Mesenchymal stem cell (in vitro differentiated cells and primary cell): ENCODE results near the gene DNAH14.
A peak's percentile ranks its signal among the peaks of the same experiment; 100 is the strongest.
"Not testable (repeated sequence)": the region's sequence is repeated elsewhere in the genome, so short reads cannot be mapped to it uniquely, and the experiment has no call there.

ENCODE experiments used
- DNase-seq: peaks from one replicate; pipeline ENCODE4 v3.0.0-alpha.2; 2013
- H2AFZ ChIP-seq: one replicate; pipeline ENCODE4 v1.6.1; 2013; ENCODE audit warnings: low read depth, mild to moderate bottlenecking, control low read depth, inconsistent platforms, low read length, moderate library complexity
- H2AK5ac ChIP-seq: 2 replicates; pipeline ENCODE4 v1.6.1; 2013; ENCODE audit warnings: low read length, moderate library complexity, mild to moderate bottlenecking, inconsistent platforms; ENCODE audit not compliant: severe bottlenecking
- H2BK120ac ChIP-seq: one replicate; pipeline ENCODE4 v1.6.1; 2013; ENCODE audit warnings: low read depth, mild to moderate bottlenecking, inconsistent platforms, low read length, moderate library complexity
- H2BK12ac ChIP-seq, 2 experiments: one replicate each; pipeline ENCODE4 v1.6.1; 2013; ENCODE audit warnings: inconsistent platforms in 2 of 2, low read length in 2 of 2, mild to moderate bottlenecking in 2 of 2, moderate library complexity in 2 of 2, control low read depth in 1 of 2
- H2BK15ac ChIP-seq: one replicate; pipeline ENCODE4 v1.6.1; 2013; ENCODE audit warnings: mild to moderate bottlenecking, low read depth, inconsistent platforms; ENCODE audit not compliant: poor library complexity, severe bottlenecking
- H2BK5ac ChIP-seq: 2 replicates; pipeline ENCODE4 v1.6.1; 2013; ENCODE audit warnings: low read depth, mild to moderate bottlenecking, low read length, control low read depth, inconsistent platforms; ENCODE audit not compliant: poor library complexity, severe bottlenecking
- H3K14ac ChIP-seq, 2 experiments: one replicate each; pipeline ENCODE4 v1.6.1; 2013; ENCODE audit warnings: inconsistent platforms in 2 of 2, low read length in 2 of 2, control low read depth in 1 of 2, mild to moderate bottlenecking in 1 of 2, moderate library complexity in 1 of 2
- H3K18ac ChIP-seq, 2 experiments: one replicate each; pipeline ENCODE4 v1.6.1; 2013; ENCODE audit warnings: inconsistent platforms in 2 of 2, low read length in 2 of 2, control low read depth in 1 of 2, low read depth in 1 of 2, mild to moderate bottlenecking in 1 of 2
- H3K23ac ChIP-seq, 2 experiments: one replicate each; pipeline ENCODE4 v1.6.1; 2013; ENCODE audit warnings: inconsistent platforms in 2 of 2, low read length in 2 of 2, mild to moderate bottlenecking in 2 of 2, moderate library complexity in 2 of 2, control low read depth in 1 of 2
- H3K27ac ChIP-seq: 2 replicates; pipeline ENCODE4 v1.5.1; 2013; ENCODE audit warnings: mild to moderate bottlenecking, moderate library complexity, low read length, control low read depth, inconsistent platforms; ENCODE audit not compliant: poor library complexity, severe bottlenecking
- H3K27me3 ChIP-seq, 2 experiments: 2 replicates each; pipeline versions ENCODE4 v1.6.1 to v1.7.0; 2013; ENCODE audit warnings: low read length in 2 of 2, mild to moderate bottlenecking in 2 of 2, moderate library complexity in 2 of 2, control low read depth in 1 of 2, inconsistent platforms in 1 of 2; ENCODE audit not compliant: control insufficient read depth in 1 of 2, insufficient read depth in 1 of 2
- H3K36me3 ChIP-seq, 2 experiments: 2 replicates each; pipeline versions ENCODE4 v1.6.1 to v1.7.0; 2013; ENCODE audit warnings: low read length in 2 of 2, control low read depth in 1 of 2, inconsistent platforms in 1 of 2, low read depth in 1 of 2, mild to moderate bottlenecking in 1 of 2; ENCODE audit not compliant: insufficient read depth in 2 of 2, control insufficient read depth in 1 of 2
- H3K4ac ChIP-seq, 2 experiments: one replicate each; pipeline ENCODE4 v1.6.1; 2013; ENCODE audit warnings: inconsistent platforms in 2 of 2, low read length in 2 of 2, mild to moderate bottlenecking in 2 of 2, moderate library complexity in 2 of 2, control low read depth in 1 of 2, low read depth in 1 of 2
- H3K4me1 ChIP-seq: 2 replicates; pipeline ENCODE4 v1.6.1; 2013; ENCODE audit warnings: low read depth, low read length, control low read depth; ENCODE audit not compliant: control insufficient read depth, insufficient read depth
- H3K4me2 ChIP-seq: 2 replicates; pipeline ENCODE4 v1.6.1; 2013; ENCODE audit warnings: low read length, mild to moderate bottlenecking, inconsistent platforms; ENCODE audit not compliant: poor library complexity, severe bottlenecking
- H3K4me3 ChIP-seq, 2 experiments: 2 replicates each; pipeline versions ENCODE4 v1.5.1 to v1.7.0; 2013; ENCODE audit warnings: low read length in 2 of 2, mild to moderate bottlenecking in 2 of 2, control low read depth in 1 of 2, low read depth in 1 of 2; ENCODE audit not compliant: insufficient read depth in 1 of 2
- H3K79me1 ChIP-seq: replicated peaks from 2 replicates; pipeline ENCODE4 v1.6.1; 2013; ENCODE audit warnings: mild to moderate bottlenecking, control low read depth, low read length, inconsistent platforms; ENCODE audit not compliant: poor library complexity, severe bottlenecking
- H3K9ac ChIP-seq: 2 replicates; pipeline ENCODE4 v1.7.0; 2013; ENCODE audit warnings: mild to moderate bottlenecking, low read length, moderate library complexity
- H3K9me3 ChIP-seq: 2 replicates; pipeline ENCODE4 v1.7.0; 2013; ENCODE audit warnings: mild to moderate bottlenecking, low read length; ENCODE audit not compliant: control insufficient read depth
- H4K8ac ChIP-seq: one replicate; pipeline ENCODE4 v1.6.1; 2013; ENCODE audit warnings: inconsistent platforms, mild to moderate bottlenecking, low read length, moderate library complexity
- H4K91ac ChIP-seq: one replicate; pipeline ENCODE4 v1.6.1; 2013; ENCODE audit warnings: mild to moderate bottlenecking, low read length, inconsistent platforms
- whole genome bisulfite sequencing: methylation state at CpG from one replicate; pipeline ENCODE4 v1.1.7; 2013; ENCODE audit warnings: mixed read lengths; 5-methylcytosine and 5-hydroxymethylcytosine counted together

DNAH14 gene

DNA sequence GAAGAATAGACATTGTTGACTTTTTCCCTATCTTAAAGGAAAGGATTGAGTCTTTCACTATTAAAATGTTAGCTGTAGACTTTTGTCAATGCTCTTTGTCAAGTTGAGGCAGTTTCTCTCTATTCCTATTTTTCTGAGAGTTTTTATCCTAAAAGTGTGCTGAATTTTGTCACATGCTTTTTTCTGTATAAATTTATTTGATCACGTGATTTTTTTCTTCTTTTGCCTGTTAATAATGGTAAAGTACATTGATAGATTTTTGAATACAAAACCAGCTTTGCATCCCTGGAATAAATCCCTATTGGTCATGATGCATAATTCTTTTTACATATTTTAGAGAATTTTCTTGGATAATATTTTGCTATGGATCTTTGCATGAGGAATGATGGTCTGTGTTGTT, 60.1 kb downstream of the DNAH14 start:
- no peak overlapping the region for H4K8ac ChIP-seq
- H3K27ac ChIP-seq: no peak overlapping the region
- H2AK5ac ChIP-seq: no peak overlapping the region
- no peak overlapping the region for H3K4me3 ChIP-seq
- no CpG with 5 or more reads among the region's 1 CpG for WGBS
- no peak overlapping the region for H4K91ac ChIP-seq
- no peak overlapping the region for H2AFZ ChIP-seq
- H3K14ac ChIP-seq: no peak overlapping the region
- no peak overlapping the region for H3K4me2 ChIP-seq
- no peak overlapping the region for H3K23ac ChIP-seq
- no peak overlapping the region for H2BK5ac ChIP-seq
- no peak for DNase-seq
- H3K9ac ChIP-seq: no peak overlapping the region
- H3K36me3 ChIP-seq: no peaks in the 10 kb centered on the region
- no peak overlapping the region for H2BK15ac ChIP-seq
- H3K4ac ChIP-seq: no peak overlapping the region
- no peaks in the 10 kb centered on the region for H3K79me1 ChIP-seq
- H3K4me1 ChIP-seq: no peaks in the 10 kb centered on the region
- H3K27me3 ChIP-seq: no peaks in the 10 kb centered on the region
- no peak overlapping the region for H2BK12ac ChIP-seq
- peaks cover 9% of the 10 kb centered on the region for H3K9me3 ChIP-seq
- H3K18ac ChIP-seq: no peak overlapping the region
- no peak overlapping the region for H2BK120ac ChIP-seq

DNA sequence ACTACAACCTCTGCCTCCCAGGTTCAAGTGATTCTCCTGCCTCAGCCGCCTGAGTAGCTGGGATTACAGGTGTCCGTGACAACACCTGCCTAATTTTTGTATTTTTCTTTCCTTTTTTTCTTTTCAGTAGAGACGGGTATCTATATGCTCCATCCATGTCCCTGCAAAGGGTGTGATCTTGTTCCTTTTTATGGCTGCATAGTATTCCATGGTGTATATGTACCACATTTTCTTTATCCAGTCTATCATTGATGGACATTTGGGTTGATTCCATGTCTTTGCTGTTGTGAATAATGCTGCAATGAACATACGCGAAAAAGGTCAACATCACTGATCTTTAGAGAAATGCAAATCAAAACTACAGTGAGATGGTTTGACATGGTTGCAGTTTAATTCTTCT, 62.1 kb downstream of the DNAH14 start:
- H2BK15ac ChIP-seq, H2BK120ac ChIP-seq, DNase-seq, H3K79me1 ChIP-seq, H3K4me3 ChIP-seq, H3K4me1 ChIP-seq, H2BK12ac ChIP-seq, H3K9ac ChIP-seq, H3K27me3 ChIP-seq, H3K36me3 ChIP-seq, H3K18ac ChIP-seq, H4K91ac ChIP-seq, H2AK5ac ChIP-seq, H3K14ac ChIP-seq, H3K4me2 ChIP-seq, H3K4ac ChIP-seq, H3K23ac ChIP-seq, H2AFZ ChIP-seq, H4K8ac ChIP-seq, H3K27ac ChIP-seq, H2BK5ac ChIP-seq: not testable (repeated sequence)
- H3K9me3 ChIP-seq: peaks cover 15% of the 10 kb centered on the region
- WGBS: 100% methylated on average over 3 of the region's 5 CpGs

DNA sequence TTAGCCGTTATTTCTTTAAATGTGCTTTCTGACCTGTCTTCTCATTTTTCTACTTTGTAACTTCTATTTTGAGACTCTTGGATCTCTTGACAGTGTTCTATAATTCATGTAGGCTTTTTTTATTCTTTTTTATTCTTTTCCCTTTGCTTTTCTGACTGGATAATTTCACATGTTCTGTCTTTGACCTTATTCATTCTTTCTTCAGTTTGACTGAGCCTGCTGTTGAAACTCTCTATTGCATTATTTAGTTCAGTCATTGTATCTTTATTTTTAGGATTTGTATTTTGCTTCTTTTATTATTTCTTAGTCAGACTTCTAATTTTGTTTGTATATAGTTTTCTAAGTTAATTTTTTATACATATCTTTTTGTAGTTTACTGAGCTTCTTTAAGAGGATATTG, 66.1 kb downstream of the DNAH14 start:
- Histone ChIP-seq H2BK5ac (no peak overlapping the region), H4K8ac (no peak overlapping the region), H3K4me3 (no peak overlapping the region), H3K23ac (no peak overlapping the region), H3K18ac (no peak overlapping the region), H3K27me3 (no peaks in the 10 kb centered on the region), H2BK15ac (no peak overlapping the region), H3K4me2 (no peak overlapping the region), H3K14ac (no peak overlapping the region), H3K79me1 (peaks cover 11% of the 10 kb centered on the region), H2BK120ac (no peak overlapping the region), H2BK12ac (no peak overlapping the region), H4K91ac (no peak overlapping the region), H3K9ac (no peak overlapping the region), H3K4ac (no peak overlapping the region), H3K36me3 (no peaks in the 10 kb centered on the region), H3K4me1 (no peaks in the 10 kb centered on the region), H3K9me3 (peaks cover 37% of the 10 kb centered on the region), H2AFZ (no peak overlapping the region), H2AK5ac (no peak overlapping the region), H3K27ac (no peak overlapping the region)
- no CpG with 5 or more reads among the region's 1 CpG for WGBS
- no peak for DNase-seq

DNA sequence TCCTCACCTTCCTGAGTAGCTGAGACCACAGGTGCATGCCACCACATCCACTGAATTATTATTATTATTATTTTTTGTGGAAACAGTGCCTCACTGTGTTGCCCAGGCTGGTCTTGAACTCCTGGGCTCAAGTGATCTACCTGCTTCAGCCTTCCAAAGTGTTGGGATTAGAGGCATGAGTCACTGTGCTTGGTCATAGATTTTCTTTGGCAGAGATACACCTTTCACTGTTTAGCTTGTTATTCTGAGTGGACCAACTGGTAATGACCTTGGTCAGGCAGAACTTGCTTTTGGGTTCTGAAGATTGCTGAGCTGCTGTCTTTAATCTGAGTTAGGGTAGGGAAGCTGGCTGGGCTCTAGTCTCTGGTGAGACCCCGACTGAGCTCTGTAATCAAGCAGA, 66.8 kb downstream of the DNAH14 start:
- Histone ChIP-seq H3K27ac (no peak overlapping the region), H3K9ac (no peak overlapping the region), H3K79me1 (peaks cover 11% of the 10 kb centered on the region), H2BK120ac (no peak overlapping the region), H2AFZ (no peak overlapping the region), H2AK5ac (no peak overlapping the region), H4K91ac (no peak overlapping the region), H3K4me1 (no peaks in the 10 kb centered on the region), H3K18ac (no peak overlapping the region), H2BK12ac (no peak overlapping the region), H3K9me3 (peaks cover 37% of the 10 kb centered on the region), H3K4me2 (no peak overlapping the region), H3K27me3 (no peaks in the 10 kb centered on the region), H3K4me3 (peak overlapping the region in 1 of 2 experiments; percentile 11), H3K36me3 (no peaks in the 10 kb centered on the region), H4K8ac (no peak overlapping the region), H3K23ac (no peak overlapping the region), H3K14ac (no peak overlapping the region), H2BK5ac (no peak overlapping the region), H2BK15ac (no peak overlapping the region), H3K4ac (no peak overlapping the region)
- WGBS: 67% methylated on average over 1 of the region's 1 CpG
- no peak for DNase-seq
